WTC11 (cell line): Measurements from ENCODE around the gene CLCN6. TPM values are rescaled to one million over a fixed set of nuclear protein-coding genes. Genes with fewer than 3 reads are reported as not detected.

ENCODE experiments used
- ATAC-seq: fragments of 200-7000 bp; cut with Tn5 transposase; 2 replicates; pipeline ENCODE4 v1.10.0; 2021; ENCODE audit warnings: mild to moderate bottlenecking, moderate library complexity
- CTCF ChIA-PET: fragments of 300-600 bp; sonication (Branson Sonifier 250); formaldehyde crosslinking; loops from one replicate; lab custom pipeline; 2021; ENCODE audit warnings: antibody characterized with exemption; lab: Charles Lee
- POLR2A ChIA-PET: fragments of 350-600 bp; sonication (Branson Sonifier 250); formaldehyde crosslinking; loops from one replicate; lab custom pipeline; 2021; ENCODE audit warnings: antibody characterized with exemption; lab: Charles Lee
- DNase-seq: peaks from one replicate; pipeline ENCODE4 v3.0.0; 2021; ENCODE audit warnings: low spot score
- H3K27ac Mint-ChIP-seq: 2 replicates; pipeline ENCODE4 v1.8.0; 2021; ENCODE audit warnings: mixed read lengths
- H3K27me3 Mint-ChIP-seq: 2 replicates; pipeline ENCODE4 v1.8.0; 2021; ENCODE audit warnings: low read depth, mild to moderate bottlenecking, moderate library complexity, mixed read lengths
- H3K36me3 Mint-ChIP-seq: 2 replicates; pipeline ENCODE4 v1.8.0; 2021; ENCODE audit warnings: mixed read lengths
- H3K4me1 Mint-ChIP-seq: 2 replicates; pipeline ENCODE4 v1.8.0; 2022; ENCODE audit warnings: mixed read lengths
- H3K4me3 Mint-ChIP-seq: 2 replicates; pipeline ENCODE4 v1.8.0; 2021; ENCODE audit warnings: mild to moderate bottlenecking, moderate library complexity, mixed read lengths
- H3K9me3 Mint-ChIP-seq: 2 replicates; pipeline ENCODE4 v1.8.0; 2021; ENCODE audit warnings: mixed read lengths
- CTCF ChIP-seq: fragments of 200-600 bp; IDR thresholded peaks from 2 replicates; pipeline ENCODE4 v1.8.0; 2022; ENCODE audit warnings: antibody characterized with exemption
- ELF4 ChIP-seq: sonication (generic); formaldehyde crosslinking; IDR thresholded peaks from 2 replicates; pipeline ENCODE4 v1.8.1; 2022; ENCODE audit warnings: low read depth, mild to moderate bottlenecking, moderate library complexity, missing genetic modification reagents
- ERG ChIP-seq: fragments of 250-450 bp; sonication (Bioruptor Pico); IDR thresholded peaks from 2 replicates; pipeline ENCODE4 v1.8.0; 2021; ENCODE audit warnings: mild to moderate bottlenecking
- MAX ChIP-seq: sonication (generic); formaldehyde crosslinking; IDR thresholded peaks from 2 replicates; pipeline ENCODE4 v1.8.0; 2022; ENCODE audit warnings: mild to moderate bottlenecking, missing genetic modification reagents
- PREB ChIP-seq: sonication (generic); formaldehyde crosslinking; IDR thresholded peaks from 2 replicates; pipeline ENCODE4 v1.8.1; 2022; ENCODE audit warnings: mild to moderate bottlenecking, missing genetic modification reagents, moderate library complexity, borderline replicate concordance
- SMAD3 ChIP-seq: sonication (generic); formaldehyde crosslinking; IDR thresholded peaks from 2 replicates; pipeline ENCODE4 v1.8.0; 2022; ENCODE audit warnings: missing genetic modification reagents, mild to moderate bottlenecking, borderline replicate concordance
- SMAD4 ChIP-seq: sonication (generic); formaldehyde crosslinking; IDR thresholded peaks from 2 replicates; pipeline ENCODE4 v1.8.0; 2022; ENCODE audit warnings: mild to moderate bottlenecking, missing genetic modification reagents
- TCF7 ChIP-seq: sonication (generic); formaldehyde crosslinking; IDR thresholded peaks from 2 replicates; pipeline ENCODE4 v1.8.0; 2022; ENCODE audit warnings: mild to moderate bottlenecking, low read depth, missing genetic modification reagents, moderate library complexity
- ZBTB43 ChIP-seq: sonication (generic); formaldehyde crosslinking; IDR thresholded peaks from 2 replicates; pipeline ENCODE4 v1.8.1; 2023; ENCODE audit warnings: mild to moderate bottlenecking, missing genetic modification reagents
- ZNF219 ChIP-seq: sonication (generic); formaldehyde crosslinking; IDR thresholded peaks from 2 replicates; pipeline ENCODE4 v1.8.0; 2023; ENCODE audit warnings: missing genetic modification reagents, mild to moderate bottlenecking, borderline replicate concordance
- ZNF416 ChIP-seq: fragments of 250-450 bp; sonication (Bioruptor Pico); IDR thresholded peaks from 2 replicates; pipeline ENCODE4 v1.9.0; 2021; ENCODE audit warnings: mild to moderate bottlenecking, inconsistent platforms
- ZNF532 ChIP-seq: fragments of 250-450 bp; sonication (Bioruptor Pico); IDR thresholded peaks from 2 replicates; pipeline ENCODE4 v1.9.0; 2021; ENCODE audit warnings: mild to moderate bottlenecking, borderline replicate concordance
- total RNA-seq: library from RNA; stranded (reverse); gene quantifications from 3 replicates; pipeline ENCODE4 v1.2.3, GENCODE V29; 2021

The CLCN6 gene
- total RNA-seq, 1 experiment from 2014 or later: 22.3 TPM

GRCh38 chr1:11823366-11824137, 17.6 kb downstream of the CLCN6 start:
- no peak overlapping the region for H3K27ac Mint-ChIP-seq
- no peaks in the 10 kb centered on the region for H3K27me3 Mint-ChIP-seq
- H3K4me1 Mint-ChIP-seq: no peaks in the 10 kb centered on the region
- DNase-seq: no peak
- ATAC-seq: no peak
- H3K9me3 Mint-ChIP-seq: no peaks in the 10 kb centered on the region
- no peak overlapping the region for H3K4me3 Mint-ChIP-seq
- CTCF ChIA-PET: interaction anchor here (1.3 to 2.6 kb wide), 2 partner anchors 15 to 38 kb away, joined by 4 to 8 read pairs; no protein-coding TSS in a partner anchor
- TF ChIP-seq ZBTB43 (CRISPR knock-in tag): no peak
- no peak for TF ChIP-seq SMAD4 (CRISPR knock-in tag)
- TF ChIP-seq ZNF416 (CRISPR knock-in tag): no peak
- TF ChIP-seq, all 79 proteins: peak for 0
- peaks cover 53% of the 10 kb centered on the region for H3K36me3 Mint-ChIP-seq
- POLR2A ChIA-PET: interaction anchor here (0.6 to 0.7 kb wide), 3 partner anchors 36 to 479 kb away, joined by 3 to 4 read pairs (median 3); no protein-coding TSS in a partner anchor

GRCh38 chr1:11825131-11825530, 19.1 kb downstream of the CLCN6 start:
- Mint-ChIP-seq H3K27ac (no peak overlapping the region), H3K4me3 (no peak overlapping the region)
- CTCF ChIA-PET: interaction anchor here (0.6 to 2.6 kb wide), 4 partner anchors 13 to 142 kb away, joined by 3 to 8 read pairs (median 3); no protein-coding TSS in a partner anchor
- TF ChIP-seq CTCF: no peak
- TF ChIP-seq MAX (CRISPR knock-in tag): no peak
- no peak for TF ChIP-seq ZNF532
- no peak for TF ChIP-seq SMAD3 (CRISPR knock-in tag)
- no peak for TF ChIP-seq ZNF219 (CRISPR knock-in tag)
- TF ChIP-seq, all 79 proteins: peak for 0
- ATAC-seq (no peak), DNase-seq (no peak)
- H3K4me1 Mint-ChIP-seq: no peaks in the 10 kb centered on the region
- no peaks in the 10 kb centered on the region for H3K27me3 Mint-ChIP-seq
- POLR2A ChIA-PET: no interaction called here
- no peaks in the 10 kb centered on the region for H3K9me3 Mint-ChIP-seq
- peaks cover 50% of the 10 kb centered on the region for H3K36me3 Mint-ChIP-seq

GRCh38 chr1:11826946-11827345, 21.0 kb downstream of the CLCN6 start:
- H3K27me3 Mint-ChIP-seq: no peaks in the 10 kb centered on the region
- no peaks in the 10 kb centered on the region for H3K4me1 Mint-ChIP-seq
- no peak for ATAC-seq
- peaks cover 52% of the 10 kb centered on the region for H3K36me3 Mint-ChIP-seq
- no peak overlapping the region for H3K4me3 Mint-ChIP-seq
- H3K9me3 Mint-ChIP-seq: no peaks in the 10 kb centered on the region
- no peak overlapping the region for H3K27ac Mint-ChIP-seq
- POLR2A ChIA-PET: no interaction called here
- no peak for DNase-seq
- CTCF ChIA-PET: interaction anchor here (0.6 kb wide), 1 partner anchor 242 kb away, joined by 4 read pairs; no protein-coding TSS in a partner anchor
- TF ChIP-seq PREB (no peak), ELF4 (CRISPR knock-in tag) (no peak), TCF7 (CRISPR knock-in tag) (no peak), ERG (CRISPR knock-in tag) (no peak)
